GM12878 (cell line): ENCODE data around the gene FLYWCH2.

Experiments
- JUND ChIP-seq: IDR thresholded peaks from 2 replicates; pipeline ENCODE4 v1.6.1; 2012; ENCODE audit warnings: low read depth, mild to moderate bottlenecking, low read length, improper control_type of control experiment, moderate library complexity
- MXI1 ChIP-seq: fragments of 150-350 bp; IDR thresholded peaks from 2 replicates; pipeline ENCODE4 v1.6.1; 2011; ENCODE audit warnings: low read depth, mild to moderate bottlenecking, inconsistent platforms, low read length, improper control_type of control experiment
- SIN3A ChIP-seq: IDR thresholded peaks from 2 replicates; pipeline ENCODE4 v1.6.1; 2012; ENCODE audit warnings: low read depth, low read length, improper control_type of control experiment
- YY1 ChIP-seq: IDR thresholded peaks from 2 replicates; pipeline ENCODE4 v1.6.1; 2011; ENCODE audit warnings: low read depth, mild to moderate bottlenecking, low read length

- TF ChIP-seq MXI1, result no peak
- TF ChIP-seq YY1, result no peak
- TF ChIP-seq JUND, result no peak
- no peak for TF ChIP-seq SIN3A
Measured at GRCh38 chr16:2930236-2930635, 47.2 kb downstream of the FLYWCH2 start.
